Bronchial epithelial cell (primary cell): Measurements from ENCODE around the gene RNF34. TPM values are rescaled to one million over a fixed set of nuclear protein-coding genes. Genes with fewer than 3 reads are reported as not detected.
"Not testable (repeated sequence)": the region's sequence is repeated elsewhere in the genome, so short reads cannot be mapped to it uniquely, and the experiment has no call there.

Experiments
- DNase-seq: peaks from one replicate; pipeline ENCODE4 v3.0.0-alpha.2; 2010; ENCODE audit warnings: low read depth
- FAIRE-seq: peaks from 2 replicates; lab custom pipeline; 2011; peaks lifted over from hg19 to GRCh38; lab: Jason Lieb, UNC
- H3K27me3 ChIP-seq: 2 replicates; pipeline ENCODE4 v1.5.1; 2011; ENCODE audit warnings: low read length; ENCODE audit not compliant: control insufficient read depth, insufficient read depth
- H3K36me3 ChIP-seq: 2 replicates; pipeline ENCODE4 v1.5.1; 2011; ENCODE audit warnings: low read length; ENCODE audit not compliant: control insufficient read depth, insufficient read depth
- H3K4me3 ChIP-seq: 2 replicates; pipeline ENCODE4 v1.5.1; 2011; ENCODE audit warnings: mild to moderate bottlenecking, low read depth, low read length, control low read depth
- total RNA-seq: library from RNA; depleted of rRNA; stranded (reverse); fragments of >200 nt; gene quantifications from 2 replicates; pipeline ENCODE4 v1.2.1, GENCODE V29; 2014
- TF ChIP-seq, protein P1 (sequence below): IDR thresholded peaks from 2 replicates; pipeline ENCODE4 v1.5.1; 2011; ENCODE audit warnings: mild to moderate bottlenecking, moderate library complexity, low read length, control low read depth, inconsistent platforms; ENCODE audit not compliant: insufficient read depth, severe bottlenecking

RNF34 gene
- total RNA-seq, 1 donor from 2014 or later = 49.5 TPM

DNA sequence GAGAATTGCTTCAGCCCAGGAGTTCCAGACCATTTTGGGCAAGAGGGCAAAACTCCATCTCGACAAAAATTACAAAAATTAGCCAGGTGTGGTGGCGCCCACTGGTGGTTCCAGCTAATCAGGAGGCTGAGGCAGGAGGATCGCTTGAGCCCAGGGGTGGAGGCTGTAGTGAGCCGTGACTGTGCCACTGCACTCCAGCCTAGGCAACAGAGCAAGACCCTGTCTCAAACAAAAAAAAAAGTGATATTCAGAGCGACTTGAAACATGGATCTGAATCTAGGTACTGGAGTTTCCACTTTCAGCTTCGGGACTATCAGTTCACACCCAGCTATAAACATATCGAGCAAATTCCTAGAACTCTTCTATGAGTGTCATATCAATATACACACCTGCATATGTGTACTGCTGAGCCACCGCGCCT, 16.3 kb upstream of the RNF34 start:
- DNase-seq (no peak), FAIRE-seq (no peak)
- no peaks in the 10 kb centered on the region for H3K36me3 ChIP-seq
- no peaks in the 10 kb centered on the region for H3K27me3 ChIP-seq
- H3K4me3 ChIP-seq = no peak overlapping the region
- TF ChIP-seq, protein P1, sequence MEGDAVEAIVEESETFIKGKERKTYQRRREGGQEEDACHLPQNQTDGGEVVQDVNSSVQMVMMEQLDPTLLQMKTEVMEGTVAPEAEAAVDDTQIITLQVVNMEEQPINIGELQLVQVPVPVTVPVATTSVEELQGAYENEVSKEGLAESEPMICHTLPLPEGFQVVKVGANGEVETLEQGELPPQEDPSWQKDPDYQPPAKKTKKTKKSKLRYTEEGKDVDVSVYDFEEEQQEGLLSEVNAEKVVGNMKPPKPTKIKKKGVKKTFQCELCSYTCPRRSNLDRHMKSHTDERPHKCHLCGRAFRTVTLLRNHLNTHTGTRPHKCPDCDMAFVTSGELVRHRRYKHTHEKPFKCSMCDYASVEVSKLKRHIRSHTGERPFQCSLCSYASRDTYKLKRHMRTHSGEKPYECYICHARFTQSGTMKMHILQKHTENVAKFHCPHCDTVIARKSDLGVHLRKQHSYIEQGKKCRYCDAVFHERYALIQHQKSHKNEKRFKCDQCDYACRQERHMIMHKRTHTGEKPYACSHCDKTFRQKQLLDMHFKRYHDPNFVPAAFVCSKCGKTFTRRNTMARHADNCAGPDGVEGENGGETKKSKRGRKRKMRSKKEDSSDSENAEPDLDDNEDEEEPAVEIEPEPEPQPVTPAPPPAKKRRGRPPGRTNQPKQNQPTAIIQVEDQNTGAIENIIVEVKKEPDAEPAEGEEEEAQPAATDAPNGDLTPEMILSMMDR = no peak

DNA sequence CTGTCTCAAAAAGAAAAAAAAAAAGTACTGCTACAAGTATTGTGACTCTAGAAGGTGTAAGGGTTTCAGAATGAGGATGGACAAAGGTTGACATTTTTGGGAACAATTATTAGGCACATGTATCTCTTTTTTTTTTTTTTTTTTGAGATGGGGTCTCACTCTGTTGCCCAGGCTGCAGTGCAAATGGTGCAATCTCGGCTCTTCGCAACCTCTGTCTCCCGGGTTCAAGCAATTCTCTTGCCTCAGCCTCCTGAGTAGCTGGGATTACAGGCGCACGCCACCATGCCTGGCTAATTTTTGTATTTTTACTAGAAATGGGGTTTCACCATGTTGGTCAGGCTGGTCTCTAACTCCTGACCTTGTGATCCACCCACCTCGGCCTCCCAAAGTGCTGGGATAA, 15.0 kb upstream of the RNF34 start:
- not testable (repeated sequence) for H3K27me3 ChIP-seq, H3K36me3 ChIP-seq, DNase-seq, FAIRE-seq, H3K4me3 ChIP-seq

DNA sequence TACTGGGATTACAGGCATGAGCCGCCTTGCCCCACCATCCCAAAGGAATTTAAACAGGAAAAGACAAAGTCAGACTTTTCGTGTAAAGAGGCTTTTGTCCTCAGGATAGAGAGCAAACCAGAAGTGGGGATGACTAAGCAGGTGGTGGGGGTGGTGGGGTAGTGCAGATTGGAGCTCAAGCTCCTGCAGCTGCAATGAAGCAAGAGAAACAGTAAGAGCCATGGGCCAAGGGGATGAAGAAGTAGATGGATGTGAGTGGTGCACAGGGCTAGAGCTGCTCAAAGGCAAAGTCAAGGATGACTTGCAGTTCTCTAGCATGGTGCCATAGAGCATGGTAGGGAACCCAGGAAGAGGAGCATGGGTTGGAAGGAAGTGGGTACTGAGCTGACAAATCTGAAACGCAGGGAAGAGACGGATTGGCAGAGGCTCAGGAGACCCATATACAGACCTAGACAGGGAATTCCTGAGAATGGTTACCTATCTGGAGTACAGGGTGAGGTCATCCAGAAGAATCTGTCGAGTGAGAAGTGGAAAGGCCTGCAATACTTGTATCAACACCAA, 11.4 kb upstream of the RNF34 start:
- Histone ChIP-seq H3K27me3 (no peaks in the 10 kb centered on the region), H3K4me3 (no peak overlapping the region), H3K36me3 (no peaks in the 10 kb centered on the region)
- FAIRE-seq = no peak
- peak; percentile 89 for DNase-seq
- TF ChIP-seq, protein P1 = no peak

- Histone ChIP-seq H3K4me3 (no peak overlapping the region), H3K36me3 (no peaks in the 10 kb centered on the region), H3K27me3 (no peaks in the 10 kb centered on the region)
- peak; percentile 96 for DNase-seq
- no peak for FAIRE-seq
- TF ChIP-seq, protein P1 = no peak
These were observed 9.1 kb upstream of the RNF34 start for GRCh38 chr12:121390856-121391255.

- TF ChIP-seq, protein P1 = no peak
- no peak for DNase-seq
- FAIRE-seq = no peak
- Histone ChIP-seq H3K36me3 (no peaks in the 10 kb centered on the region), H3K27me3 (no peaks in the 10 kb centered on the region), H3K4me3 (no peak overlapping the region)
These were observed 8.1 kb upstream of the RNF34 start for GRCh38 chr12:121391619-121392324.

DNA sequence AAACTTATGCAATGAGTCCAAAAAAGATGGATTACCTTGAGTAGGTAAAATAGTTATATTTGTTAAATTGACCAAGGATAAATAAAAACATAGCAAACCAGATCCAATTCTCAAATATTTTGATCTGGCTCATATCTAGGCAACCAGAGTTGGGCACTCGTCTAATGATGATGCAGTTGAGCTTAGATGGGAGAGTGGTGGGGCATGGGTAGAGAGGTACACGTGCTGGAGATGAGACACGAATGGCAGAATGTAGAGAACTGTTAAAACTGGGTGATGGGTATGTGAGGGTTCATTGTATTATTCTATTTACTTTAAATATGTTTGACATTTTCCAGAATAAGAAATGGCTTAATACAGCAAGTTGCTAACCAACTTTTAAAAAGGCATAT, 7.6 kb upstream of the RNF34 start:
- Histone ChIP-seq H3K4me3 (no peak overlapping the region), H3K27me3 (no peaks in the 10 kb centered on the region), H3K36me3 (no peaks in the 10 kb centered on the region)
- DNase-seq (no peak), FAIRE-seq (no peak)
- TF ChIP-seq, protein P1 = no peak
